WTC11 (cell line): Measurements from ENCODE around the gene CNTFR. TPM values are rescaled to one million over a fixed set of nuclear protein-coding genes. Genes with fewer than 3 reads are reported as not detected.

Experiments
- ATAC-seq: fragments of 200-7000 bp; cut with Tn5 transposase; 2 replicates; pipeline ENCODE4 v1.10.0; 2021; ENCODE audit warnings: mild to moderate bottlenecking, moderate library complexity
- CTCF ChIA-PET: fragments of 300-600 bp; sonication (Branson Sonifier 250); formaldehyde crosslinking; loops from one replicate; lab custom pipeline; 2021; ENCODE audit warnings: antibody characterized with exemption; lab: Charles Lee
- POLR2A ChIA-PET: fragments of 350-600 bp; sonication (Branson Sonifier 250); formaldehyde crosslinking; loops from one replicate; lab custom pipeline; 2021; ENCODE audit warnings: antibody characterized with exemption; lab: Charles Lee
- DNase-seq: peaks from one replicate; pipeline ENCODE4 v3.0.0; 2021; ENCODE audit warnings: low spot score
- H3K27ac Mint-ChIP-seq: 2 replicates; pipeline ENCODE4 v1.8.0; 2021; ENCODE audit warnings: mixed read lengths
- H3K27me3 Mint-ChIP-seq: 2 replicates; pipeline ENCODE4 v1.8.0; 2021; ENCODE audit warnings: low read depth, mild to moderate bottlenecking, moderate library complexity, mixed read lengths
- H3K36me3 Mint-ChIP-seq: 2 replicates; pipeline ENCODE4 v1.8.0; 2021; ENCODE audit warnings: mixed read lengths
- H3K4me1 Mint-ChIP-seq: 2 replicates; pipeline ENCODE4 v1.8.0; 2022; ENCODE audit warnings: mixed read lengths
- H3K4me3 Mint-ChIP-seq: 2 replicates; pipeline ENCODE4 v1.8.0; 2021; ENCODE audit warnings: mild to moderate bottlenecking, moderate library complexity, mixed read lengths
- H3K9me3 Mint-ChIP-seq: 2 replicates; pipeline ENCODE4 v1.8.0; 2021; ENCODE audit warnings: mixed read lengths
- ATF1 ChIP-seq: sonication (generic); formaldehyde crosslinking; IDR thresholded peaks from 2 replicates; pipeline ENCODE4 v1.8.1; 2023; ENCODE audit warnings: mild to moderate bottlenecking, moderate library complexity, missing genetic modification reagents
- ATF2 ChIP-seq: sonication (generic); formaldehyde crosslinking; IDR thresholded peaks from 2 replicates; pipeline ENCODE4 v1.8.1; 2022; ENCODE audit warnings: low read depth, missing genetic modification reagents, borderline replicate concordance
- CDX4 ChIP-seq: fragments of 250-450 bp; sonication (Bioruptor Pico); IDR thresholded peaks from 2 replicates; pipeline ENCODE4 v1.9.0; 2021; ENCODE audit warnings: moderate library complexity, mild to moderate bottlenecking, inconsistent platforms, borderline replicate concordance
- CTCF ChIP-seq: fragments of 200-600 bp; IDR thresholded peaks from 2 replicates; pipeline ENCODE4 v1.8.0; 2022; ENCODE audit warnings: antibody characterized with exemption
- ELF4 ChIP-seq: sonication (generic); formaldehyde crosslinking; IDR thresholded peaks from 2 replicates; pipeline ENCODE4 v1.8.1; 2022; ENCODE audit warnings: low read depth, mild to moderate bottlenecking, moderate library complexity, missing genetic modification reagents
- FOXP4 ChIP-seq: sonication (generic); formaldehyde crosslinking; IDR thresholded peaks from 2 replicates; pipeline ENCODE4 v1.8.0; 2022; ENCODE audit warnings: mild to moderate bottlenecking, missing genetic modification reagents
- GABPB1 ChIP-seq: sonication (generic); formaldehyde crosslinking; IDR thresholded peaks from 2 replicates; pipeline ENCODE4 v1.8.1; 2023; ENCODE audit warnings: mild to moderate bottlenecking, missing genetic modification reagents
- NR3C1 ChIP-seq: sonication (generic); formaldehyde crosslinking; conservative IDR thresholded peaks from 2 replicates; pipeline ENCODE4 v1.8.1; 2023; ENCODE audit warnings: low read depth, mild to moderate bottlenecking, missing genetic modification reagents
- OVOL2 ChIP-seq: fragments of 250-450 bp; sonication (Bioruptor Pico); IDR thresholded peaks from 2 replicates; pipeline ENCODE4 v1.9.0; 2021; ENCODE audit warnings: mild to moderate bottlenecking, borderline replicate concordance
- PRRX2 ChIP-seq: fragments of 250-450 bp; sonication (Bioruptor Pico); IDR thresholded peaks from 2 replicates; pipeline ENCODE4 v1.8.0; 2021; ENCODE audit warnings: mild to moderate bottlenecking
- SMAD4 ChIP-seq: sonication (generic); formaldehyde crosslinking; IDR thresholded peaks from 2 replicates; pipeline ENCODE4 v1.8.0; 2022; ENCODE audit warnings: mild to moderate bottlenecking, missing genetic modification reagents
- TCF7 ChIP-seq: sonication (generic); formaldehyde crosslinking; IDR thresholded peaks from 2 replicates; pipeline ENCODE4 v1.8.0; 2022; ENCODE audit warnings: mild to moderate bottlenecking, low read depth, missing genetic modification reagents, moderate library complexity
- USF2 ChIP-seq: sonication (generic); formaldehyde crosslinking; IDR thresholded peaks from 2 replicates; pipeline ENCODE4 v1.8.1; 2023; ENCODE audit warnings: mild to moderate bottlenecking, missing genetic modification reagents, moderate library complexity
- ZNF219 ChIP-seq: sonication (generic); formaldehyde crosslinking; IDR thresholded peaks from 2 replicates; pipeline ENCODE4 v1.8.0; 2023; ENCODE audit warnings: missing genetic modification reagents, mild to moderate bottlenecking, borderline replicate concordance
- ZNF512 ChIP-seq: sonication (generic); formaldehyde crosslinking; IDR thresholded peaks from 2 replicates; pipeline ENCODE4 v1.8.1; 2022; ENCODE audit warnings: missing genetic modification reagents, borderline replicate concordance
- ZNF532 ChIP-seq: fragments of 250-450 bp; sonication (Bioruptor Pico); IDR thresholded peaks from 2 replicates; pipeline ENCODE4 v1.9.0; 2021; ENCODE audit warnings: mild to moderate bottlenecking, borderline replicate concordance
- total RNA-seq: library from RNA; stranded (reverse); gene quantifications from 3 replicates; pipeline ENCODE4 v1.2.3, GENCODE V29; 2021

The CNTFR gene
- total RNA-seq, 1 experiment from 2014 or later = 18.0 TPM

GRCh38 chr9:34510497-34511468 lies 78.7 kb downstream of the CNTFR start:
- CTCF ChIA-PET = interaction anchor here (1.0 to 5.0 kb wide), 11 partner anchors 8 to 192 kb away, joined by 3 to 40 read pairs (median 14); no protein-coding TSS in a partner anchor
- H3K4me3 Mint-ChIP-seq = no peak overlapping the region
- no peak for ATAC-seq
- no peak overlapping the region for H3K27ac Mint-ChIP-seq
- POLR2A ChIA-PET = interaction anchor here (0.6 kb wide), 1 partner anchor 65 kb away, joined by 3 read pairs; no protein-coding TSS in a partner anchor
- peak; percentile 21 for DNase-seq
- H3K9me3 Mint-ChIP-seq = no peaks in the 10 kb centered on the region
- peaks cover 59% of the 10 kb centered on the region for H3K4me1 Mint-ChIP-seq
- H3K36me3 Mint-ChIP-seq = no peaks in the 10 kb centered on the region
- TF ChIP-seq NR3C1 (no peak), TCF7 (CRISPR knock-in tag) (no peak), FOXP4 (CRISPR knock-in tag) (no peak), CDX4 (CRISPR knock-in tag) (no peak), GABPB1 (CRISPR knock-in tag) (no peak), ELF4 (CRISPR knock-in tag) (no peak), USF2 (CRISPR knock-in tag) (no peak), ATF1 (no peak), ZNF512 (CRISPR knock-in tag) (no peak), OVOL2 (CRISPR knock-in tag) (no peak)
- no peaks in the 10 kb centered on the region for H3K27me3 Mint-ChIP-seq

- Mint-ChIP-seq H3K36me3 (no peaks in the 10 kb centered on the region), H3K27ac (no peak overlapping the region), H3K9me3 (no peaks in the 10 kb centered on the region), H3K4me3 (no peak overlapping the region), H3K27me3 (no peaks in the 10 kb centered on the region), H3K4me1 (peaks cover 51% of the 10 kb centered on the region)
- DNase-seq (no peak), ATAC-seq (no peak)
- ChIA-PET CTCF (interaction anchor here (2.5 to 3.6 kb wide), 2 partner anchors 11 to 105 kb away, joined by 14 to 24 read pairs; no protein-coding TSS in a partner anchor), POLR2A (no interaction called here)
- TF ChIP-seq ATF2 (CRISPR knock-in tag) = no peak
- TF ChIP-seq ZNF532 = no peak
- no peak for TF ChIP-seq TCF7 (CRISPR knock-in tag)
- TF ChIP-seq PRRX2 (CRISPR knock-in tag) = no peak
- TF ChIP-seq ZNF219 (CRISPR knock-in tag) = no peak
- no peak for TF ChIP-seq CTCF
- no peak for TF ChIP-seq SMAD4
Measured at GRCh38 chr9:34508951-34509350, 80.6 kb downstream of the CNTFR start.
